Spleen (tissue), 11 donors: ENCODE results near the gene CPN2. TPM values are rescaled to one million over a fixed set of nuclear protein-coding genes. Genes with fewer than 3 reads are reported as not detected.

Experiments
- DNase-seq: peaks from one replicate; pipeline ENCODE4 v3.0.0-alpha.2; 2020
- H3K27ac ChIP-seq, 8 donors: fragments of 200-600 bp; sonication (generic) in 7 of 8; 1 replicate in 4 of 8; 2 replicates in 4 of 8; pipeline versions ENCODE4 v1.5.0 to v1.8.0; 2016 to 2021; ENCODE audit warnings: inconsistent platforms in 4 of 8, mild to moderate bottlenecking in 4 of 8, moderate library complexity in 1 of 8
- H3K27me3 ChIP-seq, 7 donors: fragments of 200-600 bp; sonication (generic) in 6 of 7; replicated peaks in 1 of 7; 1 replicate in 4 of 7; 2 replicates in 3 of 7; pipeline versions ENCODE4 v1.5.0 to v1.8.0; 2016 to 2021; ENCODE audit warnings: inconsistent platforms in 3 of 7, mild to moderate bottlenecking in 1 of 7
- H3K36me3 ChIP-seq, 6 donors: fragments of 200-600 bp; sonication (generic) in 5 of 6; 1 replicate in 4 of 6; 2 replicates in 2 of 6; pipeline versions ENCODE4 v1.5.0 to v1.8.0; 2016 to 2021; ENCODE audit warnings: inconsistent platforms in 2 of 6
- H3K4me1 ChIP-seq, 6 donors: fragments of 200-600 bp; sonication (generic) in 5 of 6; 1 replicate in 3 of 6; 2 replicates in 3 of 6; pipeline versions ENCODE4 v1.5.0 to v1.8.0; 2016 to 2021; ENCODE audit warnings: inconsistent platforms in 3 of 6
- H3K4me3 ChIP-seq, 8 donors: fragments of 200-600 bp; sonication (generic) in 7 of 8; 1 replicate in 4 of 8; 2 replicates in 4 of 8; pipeline versions ENCODE4 v1.5.0 to v1.8.0; 2016 to 2021; ENCODE audit warnings: inconsistent platforms in 4 of 8, mild to moderate bottlenecking in 4 of 8, moderate library complexity in 2 of 8
- H3K9me3 ChIP-seq, 8 donors: fragments of 200-600 bp; sonication (generic) in 7 of 8; 1 replicate in 4 of 8; 2 replicates in 4 of 8; pipeline versions ENCODE4 v1.5.0 to v1.8.0; 2016 to 2021; ENCODE audit warnings: inconsistent platforms in 4 of 8
- CTCF ChIP-seq, 11 experiments: fragments of 200-600 bp in 7 of 11; fragments of 450-650 bp in 4 of 11; sonication (generic) in 4 of 11; IDR thresholded peaks in 8 of 11; conservative IDR thresholded peaks in 3 of 11; 1 replicate in 7 of 11; 2 replicates in 4 of 11; pipeline versions ENCODE4 v1.4.0 to v1.8.0; 2016 to 2021; ENCODE audit warnings: antibody characterized with exemption in 11 of 11, inconsistent platforms in 4 of 11, mild to moderate bottlenecking in 1 of 11
- POLR2A ChIP-seq, 3 donors: fragments of 450-650 bp; IDR thresholded peaks; one replicate each; pipeline ENCODE4 v1.5.1; 2017; ENCODE audit warnings: antibody characterized with exemption in 3 of 3, mild to moderate bottlenecking in 1 of 3
- POLR2AphosphoS5 ChIP-seq, 3 donors: sonication (generic); formaldehyde crosslinking; IDR thresholded peaks; one replicate each; pipeline ENCODE4 v1.5.1; 2017; ENCODE audit warnings: antibody characterized with exemption in 3 of 3
- WGBS, 5 donors: extraction: QIAGEN DNeasy Blood & Tissue Kit in 3 of 5; methylation state at CpG; one replicate each; pipeline versions ENCODE4 v1.1.5 to v1.1.7; 2013 to 2018; 5-methylcytosine and 5-hydroxymethylcytosine counted together
- intact Hi-C: fragments of 100-400 bp; cut with DNase I; formaldehyde crosslinking; loops from one replicate; pipeline ENCODE4 v1.15.0; 2023; ENCODE audit warnings: low total_unique reads
- polyA plus RNA-seq, 3 donors: library from polyadenylated mRNA; stranded (reverse); fragments of 200-250 nt; gene quantifications; one replicate each; pipeline ENCODE4 v1.2.1, GENCODE V29; 2013
- total RNA-seq, 7 donors: library from RNA; depleted of rRNA in 3 of 7; stranded (reverse); fragments of >200 nt in 3 of 7; fragmentation: NEBNext Ultra II Directional in 4 of 7; extraction: Animal tissue kit (Norgen Biotek cat#: 25700) in 4 of 7; gene quantifications; one replicate each; pipeline versions ENCODE4 v1.1.0 to v1.2.1, GENCODE V29; 2016 to 2021
- donor health status: healthy with polysubstance abuse.
- donor health status: DM: no; HTN: no; CAD: no; lungs with moderate emphysema.
- donor health status: DM: no; HTN: no; CAD: no.
- donor health status: Bipolar disorder and iron deficiency.
- donor health status: healthy.
- donor health status: DM: no; HTN: no; CAD: no.
- donor health status: DM: yes; HTN: yes; CAD: no.

Gene CPN2
- total and polyA plus RNA-seq, 10 donors: 0.26 to 4.4 (median 0.76) TPM

- Histone ChIP-seq H3K27me3 (peaks cover 0 to 41% (median 0%) of the 10 kb centered on the region in 7 donors), H3K27ac (no peak overlapping the region), H3K9me3 (no peaks in the 10 kb centered on the region), H3K4me1 (peaks cover 0 to 7% (median 2%) of the 10 kb centered on the region in 6 donors), H3K36me3 (no peaks in the 10 kb centered on the region), H3K4me3 (no peak overlapping the region)
- no peak for DNase-seq
- TF ChIP-seq POLR2AphosphoS5 (IDR thresholded peaks at IDR 0.05) (no peak), CTCF (IDR thresholded peaks at IDR 0.05 in 8 of 11, conservative IDR thresholded peaks at IDR 0.05 in 3 of 11) (no peak), POLR2A (IDR thresholded peaks at IDR 0.05) (no peak)
- 76 to 85% (median 82%) methylated on average over 9 of the region's 9 CpGs for WGBS, 5 donors
- intact Hi-C loops: no loop called here
These were observed 8.1 kb downstream of the CPN2 start for GRCh38 chr3:194342861-194343560.

- intact Hi-C loops: no loop called here
These were observed 10.2 kb downstream of the CPN2 start for GRCh38 chr3:194340757-194341400.

GRCh38 chr3:194339840-194340239, 11.3 kb downstream of the CPN2 start:
- Histone ChIP-seq H3K27me3 (peaks cover 0 to 45% (median 0%) of the 10 kb centered on the region in 7 donors), H3K4me3 (no peak overlapping the region), H3K36me3 (no peaks in the 10 kb centered on the region), H3K4me1 (peaks cover 0 to 7% (median 2%) of the 10 kb centered on the region in 6 donors), H3K9me3 (no peaks in the 10 kb centered on the region), H3K27ac (no peak overlapping the region)
- intact Hi-C loops: loop anchor here (5.0 kb wide), 1 partner anchor 62 kb away; no protein-coding TSS in a partner anchor
- WGBS, 5 donors: 56 to 73% (median 63%) methylated on average over 5 of the region's 5 CpGs
- TF ChIP-seq POLR2A (IDR thresholded peaks at IDR 0.05) (no peak), CTCF (IDR thresholded peaks at IDR 0.05 in 8 of 11, conservative IDR thresholded peaks at IDR 0.05 in 3 of 11) (no peak), POLR2AphosphoS5 (IDR thresholded peaks at IDR 0.05) (no peak)
- no peak for DNase-seq

More at GRCh38 chr3:194340757-194341400, 10.2 kb downstream of the CPN2 start:
- Histone ChIP-seq H3K4me1 (peaks cover 0 to 7% (median 2%) of the 10 kb centered on the region in 6 donors), H3K4me3 (no peak overlapping the region), H3K9me3 (no peaks in the 10 kb centered on the region), H3K27me3 (peaks cover 0 to 50% (median 0%) of the 10 kb centered on the region in 7 donors), H3K36me3 (no peaks in the 10 kb centered on the region), H3K27ac (no peak overlapping the region)
- 91 to 97% (median 92%) methylated on average over 9 to 24 of the region's 24 CpGs for WGBS, 5 donors
- no peak for DNase-seq
- TF ChIP-seq POLR2A (IDR thresholded peaks at IDR 0.05) (no peak), CTCF (IDR thresholded peaks at IDR 0.05 in 8 of 11, conservative IDR thresholded peaks at IDR 0.05 in 3 of 11) (no peak), POLR2AphosphoS5 (IDR thresholded peaks at IDR 0.05) (no peak)

GRCh38 chr3:194339356-194339755, 11.8 kb downstream of the CPN2 start:
- 78 to 89% (median 86%) methylated on average over 9 of the region's 9 CpGs for WGBS, 5 donors

More at GRCh38 chr3:194339356-194339755, 11.8 kb downstream of the CPN2 start:
- peaks cover 0 to 7% (median 2%) of the 10 kb centered on the region in 6 donors for H3K4me1 ChIP-seq
- no peaks in the 10 kb centered on the region for H3K36me3 ChIP-seq
- peaks cover 0 to 45% (median 0%) of the 10 kb centered on the region in 7 donors for H3K27me3 ChIP-seq
- intact Hi-C loops: loop anchor here (5.0 kb wide), 1 partner anchor 63 kb away; no protein-coding TSS in a partner anchor
- no peak overlapping the region for H3K27ac ChIP-seq
- DNase-seq: no peak
- H3K4me3 ChIP-seq: no peak overlapping the region
- no peak for TF ChIP-seq POLR2A (IDR thresholded peaks at IDR 0.05)
- TF ChIP-seq CTCF (IDR thresholded peaks at IDR 0.05 in 8 of 11, conservative IDR thresholded peaks at IDR 0.05 in 3 of 11): no peak
- TF ChIP-seq POLR2AphosphoS5 (IDR thresholded peaks at IDR 0.05): no peak
- H3K9me3 ChIP-seq: no peaks in the 10 kb centered on the region
